T-helper 1 cell treated with Interleukin-12 subunit alpha and Interleukin-12 subunit beta and Interleukin-4 antibody, amounts not matched to agents 30 ng/mL and 1 ng/mL, for 36 hours (primary cell): ENCODE results near the gene PIK3IP1. TPM values are rescaled to one million over a fixed set of nuclear protein-coding genes. Genes with fewer than 3 reads are reported as not detected.
"Not testable (repeated sequence)": the region's sequence is repeated elsewhere in the genome, so short reads cannot be mapped to it uniquely, and the experiment has no call there.

Experiments used
- intact Hi-C: fragments of 100-400 bp; cut with micrococcal nuclease; formaldehyde crosslinking; loops from one replicate; pipeline ENCODE4 v1.15.1; 2024
- total RNA-seq: library from RNA; stranded (reverse); gene quantifications from 2 replicates; pipeline ENCODE4 v1.2.3, GENCODE V29; 2022

The PIK3IP1 gene
- total RNA-seq, 1 donor from 2014 or later = 55.9 TPM

DNA sequence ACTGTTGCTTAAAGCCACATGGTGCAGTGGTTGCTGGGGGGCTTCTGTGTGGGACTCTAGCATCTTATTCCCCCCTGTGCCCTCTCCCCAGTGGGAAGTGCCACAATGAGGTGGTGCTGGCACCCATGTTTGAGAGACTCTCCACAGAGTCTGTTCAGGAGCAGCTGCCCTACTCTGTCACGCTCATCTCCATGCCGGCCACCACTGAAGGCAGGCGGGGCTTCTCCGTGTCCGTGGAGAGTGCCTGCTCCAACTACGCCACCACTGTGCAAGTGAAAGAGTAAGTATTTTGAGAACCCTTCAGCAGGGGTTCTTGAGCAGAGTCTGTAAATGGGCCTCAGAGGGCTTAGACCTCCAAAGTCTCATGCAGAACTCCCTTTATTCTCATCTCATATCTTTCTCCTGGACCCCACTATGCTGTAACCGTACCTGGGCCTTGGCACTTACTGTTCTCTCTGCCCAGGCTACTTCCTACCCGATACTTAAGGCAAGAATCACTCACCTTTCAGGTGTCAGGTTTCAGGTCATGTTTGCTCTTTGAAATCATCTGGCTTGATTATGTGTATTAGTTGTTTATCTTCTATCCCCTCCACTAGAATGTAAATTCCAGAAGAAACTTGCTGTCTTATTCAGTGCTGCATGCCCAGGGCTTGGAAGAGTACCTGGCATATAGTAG is 32.4 kb downstream of the PIK3IP1 start:
- intact Hi-C loops = no loop called here

DNA sequence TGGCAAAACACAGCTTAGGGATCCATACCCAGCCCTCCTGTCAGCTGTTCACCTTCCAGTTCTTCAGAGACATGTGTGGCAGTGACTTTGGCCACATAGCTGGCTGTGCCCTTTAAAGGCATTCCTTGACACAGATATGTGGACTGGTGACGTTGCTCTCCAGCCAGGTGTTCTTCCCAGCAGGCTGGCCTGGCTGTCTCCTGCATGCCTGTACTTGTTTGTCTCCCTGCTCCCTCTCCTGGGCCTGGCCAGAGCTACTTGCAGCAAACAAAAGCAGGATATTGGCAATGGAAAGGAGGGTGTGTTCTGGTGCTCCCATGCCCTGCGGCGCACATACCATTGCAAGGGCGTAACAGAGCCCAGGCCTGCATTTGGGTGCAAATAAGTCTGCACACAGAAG is 38.3 kb downstream of the PIK3IP1 start:
- intact Hi-C loops = no loop called here

DNA sequence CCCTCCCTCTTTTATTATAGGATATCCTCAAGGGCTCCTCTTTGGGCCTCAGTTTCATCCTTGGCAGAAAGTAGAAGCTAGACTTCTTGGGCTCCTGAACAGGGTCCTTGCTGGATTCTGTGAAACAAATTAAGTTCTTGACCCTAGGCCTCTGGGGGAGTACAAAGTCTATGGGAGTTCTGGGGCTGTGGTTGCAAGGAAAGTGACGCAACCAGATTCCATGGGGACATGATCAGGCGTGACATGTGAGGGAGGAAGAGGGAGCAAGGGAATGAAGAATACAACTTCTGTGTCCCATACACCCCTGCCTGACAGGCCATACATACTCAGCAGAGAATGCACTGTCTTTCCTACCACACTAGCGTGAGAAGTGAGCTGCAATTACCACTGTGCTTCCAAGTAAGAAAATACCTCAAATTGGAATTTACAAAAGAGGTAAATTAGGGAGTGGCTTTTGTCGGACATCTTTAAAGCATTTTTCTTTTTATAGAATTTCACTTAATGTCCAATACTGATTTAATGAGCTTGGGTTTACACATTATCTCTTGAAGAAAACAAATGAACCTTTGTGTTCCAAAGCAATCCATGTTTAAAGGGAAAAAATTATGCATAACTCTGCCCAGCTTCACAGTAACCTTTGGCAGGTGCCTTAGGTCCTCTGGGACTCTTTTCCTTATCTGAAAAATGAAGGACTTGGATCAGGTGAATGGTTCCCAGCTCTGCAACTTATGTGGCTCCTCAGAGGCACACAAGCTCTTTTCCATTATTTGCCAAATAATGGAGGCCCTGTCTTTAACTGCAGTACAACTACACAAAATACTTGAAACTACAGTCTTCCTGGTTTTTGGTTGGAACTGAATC is 41.3 kb downstream of the PIK3IP1 start:
- intact Hi-C loops = no loop called here

DNA sequence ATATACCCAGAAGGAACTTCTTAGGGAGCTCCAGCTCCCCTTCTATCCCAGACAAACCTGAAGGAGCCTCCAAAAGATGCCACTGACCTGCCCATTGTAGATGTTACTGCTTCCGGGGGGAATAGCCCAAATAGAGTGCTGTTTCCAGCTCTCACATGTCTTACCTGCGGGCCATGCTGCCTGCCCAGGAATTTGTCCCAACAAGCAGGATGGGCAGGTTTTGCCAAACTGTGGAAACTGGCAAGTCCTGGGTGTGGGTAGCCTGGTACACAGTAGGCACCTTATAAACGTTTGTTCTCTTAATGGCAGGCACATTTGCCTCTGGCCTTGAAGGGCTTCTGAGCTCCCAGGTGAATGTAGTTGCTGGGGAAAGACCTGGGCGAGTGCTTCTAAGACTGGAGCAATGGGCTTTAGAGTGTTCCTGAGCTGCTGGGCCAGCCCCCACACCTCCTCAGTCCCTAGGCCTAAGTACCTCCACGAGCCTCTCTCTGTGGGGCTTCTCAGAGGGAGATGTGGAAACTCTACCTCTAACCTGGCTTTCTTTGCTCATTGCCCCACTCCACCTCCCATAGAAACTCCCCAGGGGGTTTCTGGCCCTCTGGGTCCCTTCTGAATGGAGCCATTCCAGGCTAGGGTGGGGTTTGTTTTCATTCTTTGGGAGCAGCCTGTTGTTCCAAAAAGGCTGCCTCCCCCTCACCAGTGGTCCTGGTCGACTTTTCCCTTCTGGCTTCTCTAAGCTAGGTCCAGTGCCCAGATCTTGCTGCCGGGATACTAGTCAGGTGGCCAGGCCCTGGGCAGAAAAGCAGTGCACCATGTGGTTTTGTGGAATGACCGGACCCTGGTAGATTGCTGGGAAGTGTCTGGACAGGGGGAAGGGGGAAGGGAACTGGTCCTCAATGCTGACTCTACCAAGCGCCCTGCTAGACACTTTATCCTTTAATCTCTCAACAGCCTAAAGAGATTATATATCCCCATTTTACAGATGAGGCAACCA is 43.0 kb downstream of the PIK3IP1 start:
- intact Hi-C loops = loop anchor here (1.0 kb wide), 2 partner anchors 41 to 168 kb away; partner anchors contain the start of gene SMTN

DNA sequence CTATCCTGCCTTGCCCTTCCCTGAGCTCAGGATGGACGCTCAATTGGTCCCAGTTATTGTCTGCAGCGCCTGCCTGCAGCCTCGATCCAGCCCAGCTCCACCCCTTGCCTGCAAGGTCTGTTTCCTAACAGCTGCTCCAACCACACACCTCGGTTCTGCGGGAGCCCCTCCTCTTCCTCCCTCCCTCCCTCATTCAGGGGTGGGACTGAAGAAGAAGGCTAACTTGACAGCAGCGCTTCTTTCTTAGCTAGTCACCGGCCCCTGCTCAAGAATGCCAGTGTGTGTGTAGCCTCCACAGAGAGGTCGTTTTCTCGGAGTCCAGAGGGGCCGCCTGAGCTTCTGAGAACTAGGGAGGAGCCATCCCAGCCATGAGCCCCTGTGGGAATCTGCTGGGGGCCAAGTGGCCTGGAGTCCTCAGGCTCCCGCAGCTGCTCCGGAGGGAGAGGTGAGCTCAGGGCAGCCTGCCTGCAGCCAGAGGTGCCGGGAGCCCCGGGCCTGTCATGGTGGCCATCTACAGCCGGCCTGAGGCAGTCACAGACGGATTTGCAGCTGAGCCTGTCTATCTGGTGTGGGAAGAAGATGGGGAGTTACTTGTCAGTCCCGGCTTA is 44.0 kb downstream of the PIK3IP1 start:
- intact Hi-C loops = loop anchor here (1.0 kb wide), 2 partner anchors 42 to 167 kb away; partner anchors contain the start of gene SMTN

DNA sequence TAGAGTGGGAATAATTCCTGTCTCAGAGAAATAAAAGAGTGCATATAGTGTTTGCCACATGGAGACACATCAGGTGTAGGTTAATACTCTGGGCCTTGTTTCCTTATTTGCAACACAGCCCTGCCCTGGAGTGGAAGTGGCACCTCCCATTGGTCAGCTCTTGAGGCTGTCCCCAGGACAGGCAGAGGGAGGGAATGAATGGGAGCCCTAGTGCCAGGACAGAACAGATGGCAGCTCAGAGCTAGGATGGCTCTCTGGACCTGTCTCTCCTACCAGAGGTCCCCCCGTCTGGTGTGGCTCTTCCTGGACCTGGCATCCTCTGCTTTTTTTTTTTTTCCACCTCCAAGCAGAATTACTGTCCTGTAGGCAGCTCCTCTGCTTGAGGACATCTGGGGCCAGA is 44.6 kb downstream of the PIK3IP1 start:
- intact Hi-C loops = loop anchor here (1.0 kb wide), 2 partner anchors 43 to 166 kb away; partner anchors contain the start of gene SMTN

DNA sequence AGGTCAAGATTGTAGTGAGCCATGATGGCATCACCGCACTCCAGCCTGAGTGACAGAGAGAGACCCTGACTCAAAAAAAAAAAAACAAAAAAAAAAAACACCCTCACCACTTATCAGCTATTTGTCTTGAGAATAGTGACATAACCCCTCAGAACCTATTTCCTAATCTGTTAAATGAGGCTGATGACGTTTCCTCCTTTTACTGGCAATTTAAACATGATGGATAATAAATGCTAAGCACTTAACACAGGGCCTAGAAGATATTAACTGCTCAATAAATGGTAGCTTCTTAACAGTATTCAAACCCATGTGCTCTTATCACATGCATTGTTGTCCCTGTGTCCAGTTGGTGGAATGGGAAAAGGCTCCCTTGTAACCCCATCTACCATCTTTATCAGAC is 45.6 kb downstream of the PIK3IP1 start:
- intact Hi-C loops = no loop called here

DNA sequence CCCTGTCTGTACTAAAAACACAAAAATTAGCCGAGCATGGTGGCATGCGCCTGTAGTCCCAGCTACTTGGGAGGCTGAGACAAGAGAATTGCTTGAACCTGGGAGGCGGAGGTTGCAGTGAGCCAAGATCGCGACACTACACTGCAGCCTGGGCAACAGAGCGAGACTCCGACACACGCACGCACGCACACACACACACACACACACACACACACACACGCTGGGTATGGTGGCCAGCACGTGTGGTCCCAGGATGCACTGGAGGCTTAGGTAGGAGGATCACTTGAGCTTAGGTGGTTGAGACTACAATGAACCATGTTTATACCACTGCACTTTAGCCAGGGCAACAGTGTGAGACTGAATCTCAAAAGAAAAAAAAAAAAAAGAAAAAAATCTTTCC is 46.3 kb downstream of the PIK3IP1 start:
- intact Hi-C loops = not testable (repeated sequence)

DNA sequence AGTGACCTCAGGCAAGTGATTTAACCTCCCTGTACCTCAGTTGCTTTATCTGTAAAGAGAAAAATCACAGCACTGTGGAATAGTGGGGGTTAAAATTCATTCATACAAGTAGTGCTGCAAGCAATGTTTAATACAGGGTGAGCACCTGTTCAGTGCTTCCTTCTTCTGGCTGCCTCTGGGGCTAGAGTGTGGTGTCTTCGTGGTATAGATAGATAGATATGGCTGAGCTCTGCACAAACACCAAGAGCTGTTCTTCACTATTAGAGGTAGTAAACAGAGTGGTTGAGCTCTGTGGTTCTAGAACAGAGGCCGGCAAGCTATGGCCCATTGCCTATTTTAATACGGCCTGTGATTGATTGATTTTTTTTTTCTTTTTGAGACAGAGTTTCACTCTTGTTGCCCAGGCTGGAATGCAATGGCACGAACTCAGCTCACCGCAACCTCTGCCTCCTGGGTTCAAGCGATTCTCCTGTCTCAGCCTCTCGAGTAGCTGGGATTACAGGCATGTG is 47.3 kb downstream of the PIK3IP1 start:
- intact Hi-C loops = no loop called here

DNA sequence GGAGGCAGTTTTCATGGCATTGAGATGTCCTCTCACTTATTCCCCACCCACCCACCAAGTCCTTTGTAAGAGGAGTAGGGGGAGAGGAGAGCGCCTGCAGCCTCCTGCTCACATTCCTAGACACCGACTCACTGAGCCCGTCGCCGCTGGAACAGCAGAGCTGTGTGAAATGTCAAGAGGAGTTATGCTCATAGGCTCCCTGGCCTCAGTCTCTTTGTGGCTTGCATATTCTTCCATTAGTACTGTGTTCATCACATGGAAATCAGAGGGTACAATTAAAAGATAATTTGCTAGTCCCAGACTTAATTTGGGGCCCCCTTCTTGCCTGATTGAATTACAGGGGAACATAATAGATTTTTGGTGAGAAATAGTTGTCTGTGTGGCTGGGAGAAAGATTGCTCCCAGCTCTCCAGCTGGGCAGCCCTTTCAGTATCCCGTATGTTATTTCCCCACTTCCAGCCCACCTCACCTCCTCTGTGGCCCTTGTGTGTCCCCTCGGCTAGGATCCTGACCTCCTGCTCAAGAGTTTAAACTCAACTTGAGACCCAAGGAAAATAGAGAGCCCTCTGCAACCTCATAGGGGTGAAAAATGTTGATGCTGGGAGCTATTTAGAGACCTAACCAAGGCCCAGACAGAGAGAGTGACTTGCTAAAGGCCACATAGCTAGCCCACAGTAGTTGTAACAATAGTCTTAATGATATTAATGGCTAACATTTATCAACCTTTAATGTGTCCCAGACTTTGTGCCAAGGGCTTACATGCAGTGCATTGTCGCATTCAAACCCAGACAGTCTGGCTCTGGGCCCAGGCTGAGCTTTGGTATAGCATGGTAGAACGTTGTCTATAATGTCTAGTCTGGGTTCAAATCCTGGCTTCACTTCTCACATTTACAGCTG is 48.0 kb downstream of the PIK3IP1 start:
- intact Hi-C loops = no loop called here

DNA sequence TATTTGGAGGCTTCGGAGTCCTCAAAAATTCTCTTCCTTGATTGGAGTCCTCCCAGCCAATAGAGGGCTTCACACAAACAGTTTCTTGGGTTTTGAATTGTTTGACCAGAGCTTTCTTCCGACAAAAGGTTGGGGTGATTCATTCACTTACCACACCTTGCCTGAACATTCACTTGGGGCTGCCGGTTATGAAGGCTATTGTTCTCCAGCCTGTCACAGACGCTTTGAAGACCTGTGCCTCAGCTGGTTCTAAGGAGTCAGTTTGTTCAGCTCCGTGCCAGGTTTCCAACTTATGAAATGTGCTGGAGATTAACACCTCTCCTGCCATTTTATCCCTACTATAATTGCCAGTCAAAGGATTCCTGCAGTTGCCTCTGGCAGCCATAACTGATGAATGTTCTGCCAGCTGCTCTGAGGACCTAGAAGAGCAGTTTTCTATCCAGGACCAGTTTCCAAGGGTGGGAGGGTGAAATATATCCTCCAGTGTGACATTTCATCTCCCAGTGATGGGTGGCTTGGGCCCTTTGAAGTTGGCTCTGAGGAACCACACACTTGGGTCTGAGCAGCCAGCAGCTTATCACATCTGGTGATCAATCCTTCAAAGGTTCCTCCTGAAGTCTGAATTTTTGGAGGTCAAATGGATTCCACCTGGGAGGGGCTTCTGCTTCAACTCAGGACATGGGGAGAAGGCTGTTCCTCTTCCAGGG is 48.8 kb downstream of the PIK3IP1 start:
- intact Hi-C loops = no loop called here

DNA sequence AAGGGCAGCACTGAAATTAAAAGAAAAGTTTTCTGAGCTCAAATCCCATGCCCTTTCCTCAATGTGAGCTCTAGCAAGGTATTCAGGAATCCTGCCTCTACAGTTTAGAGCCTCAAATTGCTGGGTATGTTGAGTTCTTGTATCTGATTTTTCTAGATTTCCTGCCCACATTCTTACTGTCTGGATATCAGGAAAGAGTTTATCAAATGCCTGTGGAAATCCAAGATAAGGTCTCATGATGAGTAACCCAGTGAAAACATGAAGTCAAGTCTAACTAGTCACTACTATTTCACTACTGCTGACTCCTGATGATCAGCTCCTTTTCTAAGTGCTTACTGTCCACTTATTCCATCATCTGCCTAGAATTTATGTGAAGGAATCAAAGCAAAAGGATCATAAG is 50.4 kb downstream of the PIK3IP1 start:
- intact Hi-C loops = no loop called here

DNA sequence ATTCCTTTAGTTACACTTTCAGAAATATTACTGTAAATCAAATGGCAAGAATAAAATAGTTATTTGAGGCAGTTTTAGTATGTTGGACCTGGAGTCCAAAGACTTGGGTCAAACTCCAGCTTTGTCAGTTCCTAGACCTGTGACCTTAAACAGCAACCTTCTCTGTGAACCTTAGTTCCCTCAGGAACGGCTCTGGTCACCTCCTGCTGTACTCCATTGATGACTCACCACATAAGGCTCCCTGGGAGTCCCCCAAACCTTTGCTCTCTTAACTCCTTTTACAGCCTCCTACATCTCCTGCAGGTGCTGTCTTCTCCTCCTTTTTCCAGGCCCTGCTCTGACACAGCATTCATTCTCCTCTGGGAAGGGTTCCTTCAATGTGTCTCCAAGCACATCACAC is 51.1 kb downstream of the PIK3IP1 start:
- intact Hi-C loops = no loop called here

DNA sequence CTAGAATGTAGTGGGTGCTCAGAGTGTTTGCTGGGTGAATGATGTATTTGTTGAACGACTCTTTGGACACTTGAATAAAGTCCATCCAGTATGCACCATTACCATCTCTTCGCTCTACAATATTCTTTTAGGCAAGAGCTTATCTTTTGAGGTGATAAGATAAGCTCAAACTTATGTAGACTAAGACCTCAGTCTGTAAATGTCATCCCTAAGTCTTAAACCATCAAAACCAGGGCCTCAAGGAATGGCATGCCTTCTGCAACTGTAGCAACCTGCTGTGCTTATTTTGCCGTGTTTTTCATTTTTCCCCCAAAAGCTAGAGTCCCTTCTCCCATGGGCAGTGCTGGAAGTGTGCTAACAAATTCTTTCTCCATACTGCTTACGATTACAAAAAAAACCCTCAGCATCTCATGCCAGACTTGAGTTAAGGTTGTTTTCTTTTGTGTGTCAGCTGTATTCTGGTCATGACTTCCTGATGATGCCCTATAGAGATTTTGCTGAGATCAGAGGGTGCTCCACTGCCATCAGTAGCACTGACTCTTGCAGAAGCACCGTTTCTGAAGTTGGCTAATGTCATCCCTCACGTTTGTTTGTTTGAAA is 52.4 kb downstream of the PIK3IP1 start:
- intact Hi-C loops = no loop called here

DNA sequence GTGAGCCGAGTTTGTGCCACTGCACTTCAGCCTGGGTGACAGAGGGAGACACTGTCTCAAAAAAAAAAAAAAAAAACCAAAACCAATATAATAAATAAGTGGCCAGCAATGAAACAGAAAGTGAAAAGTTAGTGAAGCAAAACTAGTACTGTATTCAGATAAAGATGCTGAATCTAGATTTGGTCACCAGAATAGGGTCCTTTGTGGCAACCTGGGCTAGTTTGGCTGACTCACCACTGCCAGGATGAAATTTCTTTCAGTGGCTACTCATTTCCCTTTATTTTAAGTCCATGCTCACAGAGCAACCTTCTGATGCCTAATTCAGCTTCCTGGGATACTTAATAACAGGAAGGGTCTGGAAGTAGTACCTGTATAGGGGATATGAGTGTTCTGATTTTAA is 54.2 kb downstream of the PIK3IP1 start:
- intact Hi-C loops = no loop called here

DNA sequence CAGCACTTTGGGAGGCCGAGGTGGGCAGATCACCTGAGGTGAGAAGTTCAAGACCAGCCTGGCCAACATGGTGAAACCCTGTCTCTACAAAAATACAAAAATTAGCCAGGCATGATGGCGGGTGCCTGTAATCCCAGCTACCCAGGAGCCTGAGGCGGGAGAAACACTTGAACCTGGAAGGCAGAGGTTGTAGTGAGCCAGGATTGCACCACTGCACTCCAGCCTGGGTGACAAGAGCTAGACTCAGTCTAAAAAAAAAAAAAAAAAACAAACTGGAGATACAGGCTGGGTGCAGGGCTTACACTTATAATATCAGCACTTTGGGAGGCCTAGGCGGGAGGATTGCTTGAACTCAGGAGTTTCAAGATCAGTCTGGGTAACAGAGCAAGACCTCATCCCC is 56.2 kb downstream of the PIK3IP1 start:
- intact Hi-C loops = not testable (repeated sequence)

DNA sequence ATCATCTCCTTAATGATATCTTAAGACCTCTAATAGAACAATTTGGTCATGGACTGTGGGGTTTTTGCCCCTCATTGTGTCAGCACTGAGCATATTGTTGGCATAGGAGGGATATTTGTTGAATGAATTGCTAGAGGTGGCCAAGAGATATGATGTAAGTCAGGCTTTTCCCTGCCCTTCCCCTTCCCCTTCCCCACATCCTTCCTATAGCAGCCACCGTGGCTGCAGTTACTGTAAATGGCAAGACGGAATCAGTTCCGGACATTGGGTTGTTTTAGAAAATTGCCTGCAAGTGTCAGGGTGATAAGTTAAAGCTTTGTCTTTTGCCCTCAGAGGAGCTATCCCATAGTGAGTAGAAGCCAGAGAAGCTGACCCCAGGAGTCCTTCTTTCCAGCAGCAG is 57.2 kb downstream of the PIK3IP1 start:
- intact Hi-C loops = no loop called here

DNA sequence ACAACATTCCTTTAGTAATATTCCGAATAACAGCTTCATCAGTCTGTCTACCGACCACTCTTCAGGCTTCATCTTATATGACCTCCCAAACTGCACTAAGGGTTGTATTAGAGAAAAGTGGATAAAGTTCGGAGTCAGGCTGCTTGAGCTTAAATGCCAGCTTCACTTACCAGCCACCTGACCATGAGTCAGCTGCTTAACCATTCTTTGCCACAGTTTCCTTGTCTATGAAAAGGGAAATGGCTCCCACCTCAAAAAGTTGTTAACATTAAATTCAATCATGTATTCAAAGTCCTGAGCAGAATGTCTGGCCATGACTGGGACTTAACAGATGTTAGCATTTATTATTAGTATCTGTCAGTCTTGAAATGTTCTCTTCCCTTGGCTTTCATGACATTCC is 59.3 kb downstream of the PIK3IP1 start:
- intact Hi-C loops = loop anchor here (5.0 kb wide), 1 partner anchor 39 kb away; no protein-coding TSS in a partner anchor
